NCI-H2227 treated with DMSO at 0.1 percent for 48 hours (cell line): ENCODE results near the gene MOSMO.
"Not testable (repeated sequence)": the region's sequence is repeated elsewhere in the genome, so short reads cannot be mapped to it uniquely, and the experiment has no call there.

Experiments
- DNase-seq: peaks from one replicate; lab custom pipeline; 2025; lab: John Stamatoyannopoulos, UW

The MOSMO gene

GRCh38 chr16:22093331-22093730 is 85.4 kb downstream of the MOSMO start:
- DNase-seq: no peak

- no peak for DNase-seq
Measured at GRCh38 chr16:22093996-22094395, 86.1 kb downstream of the MOSMO start.

- peak; percentile 55 for DNase-seq
Measured at GRCh38 chr16:22098405-22099255, 90.7 kb downstream of the MOSMO start.

- no peak for DNase-seq
Measured at GRCh38 chr16:22099256-22099975, 91.5 kb downstream of the MOSMO start.

DNA sequence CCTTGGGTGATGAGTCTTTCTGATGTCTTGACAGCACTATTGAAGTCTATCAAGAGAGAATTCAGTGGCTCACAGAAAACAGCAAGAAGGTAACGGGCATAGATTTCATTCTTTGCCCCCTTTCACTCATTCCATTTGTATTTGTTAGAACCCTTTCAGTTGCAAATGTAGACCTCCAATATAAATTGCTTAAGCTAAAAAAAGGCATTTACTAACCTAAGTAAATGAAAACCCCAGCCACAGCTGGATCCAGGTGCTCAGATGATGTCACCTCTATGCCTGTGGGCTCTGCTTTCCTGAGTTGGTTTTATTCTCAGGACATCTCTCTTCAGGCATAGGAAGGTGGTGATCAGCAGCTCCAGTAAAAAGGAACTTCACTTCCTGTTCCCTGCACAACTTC is 95.5 kb downstream of the MOSMO start:
- no peak for DNase-seq

DNA sequence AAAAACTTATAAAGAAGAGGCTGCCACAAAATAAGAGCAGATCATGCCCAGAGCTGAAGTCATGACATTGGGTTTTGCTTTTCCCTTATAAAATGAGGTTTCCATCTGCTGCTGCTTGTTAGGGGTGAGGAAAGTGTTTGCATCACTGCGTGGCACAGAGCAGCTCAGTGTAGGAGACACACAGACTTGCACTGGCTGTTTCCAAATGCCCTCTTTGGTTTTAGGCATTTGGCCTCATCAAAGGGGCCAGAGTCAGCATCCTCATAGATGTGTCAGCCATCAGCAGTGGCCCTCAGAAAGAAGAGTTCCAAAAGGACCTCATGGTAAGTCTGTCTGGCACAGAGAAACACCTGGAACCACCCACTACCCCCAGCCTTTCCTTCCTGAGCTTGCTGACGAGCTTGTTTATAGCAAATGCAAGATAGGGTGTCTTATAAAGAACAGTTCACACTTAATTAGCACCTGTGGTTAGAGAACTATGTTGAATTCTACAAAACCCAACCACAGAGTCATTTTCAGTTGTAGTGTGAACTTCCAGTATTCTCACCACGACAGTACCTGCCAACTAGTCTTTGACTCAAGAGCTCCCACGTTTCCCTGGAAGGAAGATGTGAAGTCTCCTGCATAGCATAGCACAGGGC is 101.5 kb downstream of the MOSMO start:
- DNase-seq: no peak

DNA sequence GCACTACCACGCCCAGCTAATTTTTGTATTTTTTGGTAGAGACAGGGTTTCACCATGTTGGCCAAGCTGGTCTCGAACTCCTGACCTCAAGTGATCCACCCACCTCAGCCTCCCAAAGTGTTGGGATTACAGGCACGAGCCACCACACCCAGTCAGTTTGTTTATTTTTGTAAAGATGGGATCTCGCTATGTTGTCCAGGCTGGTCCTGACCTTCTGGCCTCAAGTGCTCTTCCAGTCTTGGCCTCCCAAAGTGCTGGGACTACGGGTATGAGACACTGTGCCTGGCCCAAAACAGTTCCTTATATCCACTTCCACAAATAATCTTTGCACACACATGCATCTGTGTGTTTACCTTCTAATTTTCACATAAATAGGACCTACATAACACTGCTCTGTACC is 103.7 kb downstream of the MOSMO start:
- DNase-seq: not testable (repeated sequence)

DNA sequence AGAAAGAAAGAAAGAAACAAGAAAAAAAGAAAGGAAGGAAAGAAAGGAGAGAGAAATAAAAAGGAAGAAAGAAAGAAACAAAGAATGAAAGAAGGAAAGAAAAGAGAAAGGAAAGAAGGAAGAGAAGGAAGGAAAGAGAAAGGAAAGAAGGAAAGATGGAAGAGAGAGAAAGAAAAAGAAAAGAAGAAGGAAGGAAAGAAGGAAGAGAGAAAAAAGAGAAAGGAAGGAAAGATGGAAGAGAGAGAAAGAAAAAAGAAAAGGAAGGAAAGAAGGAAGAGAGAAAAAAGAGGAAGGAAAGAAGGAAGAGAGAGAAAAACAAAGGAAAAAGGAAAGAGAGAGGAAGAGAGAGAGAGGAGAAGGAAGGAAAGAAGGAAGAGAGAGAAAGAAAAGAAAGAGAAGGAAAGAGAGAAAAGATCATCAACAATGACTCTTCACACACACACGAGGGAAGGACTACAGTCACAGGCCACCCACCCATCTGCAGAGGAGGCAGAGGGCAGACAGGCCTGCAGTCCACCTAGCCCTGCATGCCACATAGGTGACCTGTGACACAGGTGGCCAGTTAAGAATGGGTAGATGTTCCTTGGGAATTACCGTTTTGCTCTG is 108.3 kb downstream of the MOSMO start:
- no peak for DNase-seq

DNA sequence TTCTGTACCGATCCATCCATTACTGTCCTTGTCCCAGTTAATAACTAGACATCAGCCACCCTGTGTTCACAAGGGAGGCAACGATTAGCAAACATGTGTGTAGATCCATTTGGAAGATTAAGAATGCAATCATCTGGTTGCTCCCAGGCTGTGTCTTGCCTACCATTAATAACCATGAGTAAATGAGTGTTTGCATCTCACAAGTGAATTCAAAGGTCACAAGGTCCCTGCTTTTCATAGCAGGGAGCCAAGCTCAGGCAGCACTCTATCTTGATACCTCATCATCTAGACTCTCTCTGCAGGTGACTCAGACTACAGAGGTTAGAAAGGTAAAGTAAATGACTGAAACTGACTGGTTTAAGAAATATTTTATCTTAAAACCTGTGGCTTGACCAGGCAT is 109.7 kb downstream of the MOSMO start:
- DNase-seq: peak; percentile 83

DNA sequence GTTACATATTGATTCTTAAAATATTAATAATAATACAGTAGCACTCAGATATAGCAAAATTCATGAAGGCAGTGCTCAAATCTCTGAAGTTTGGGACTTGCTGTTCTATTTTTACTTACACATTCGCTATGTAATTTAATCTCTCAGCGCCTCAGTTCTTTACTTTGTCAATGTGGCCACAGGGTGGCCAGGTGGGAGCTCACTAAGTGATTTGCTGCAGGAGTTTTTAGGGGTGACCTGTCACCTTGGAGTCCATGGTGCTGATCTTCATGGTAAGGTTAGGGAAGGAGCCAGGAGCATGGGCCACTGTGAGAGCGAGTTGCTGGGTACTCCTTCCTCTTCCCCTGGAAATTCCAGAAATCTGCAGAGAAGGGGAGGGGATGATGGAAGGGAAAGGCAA is 112.5 kb downstream of the MOSMO start:
- DNase-seq: no peak

DNA sequence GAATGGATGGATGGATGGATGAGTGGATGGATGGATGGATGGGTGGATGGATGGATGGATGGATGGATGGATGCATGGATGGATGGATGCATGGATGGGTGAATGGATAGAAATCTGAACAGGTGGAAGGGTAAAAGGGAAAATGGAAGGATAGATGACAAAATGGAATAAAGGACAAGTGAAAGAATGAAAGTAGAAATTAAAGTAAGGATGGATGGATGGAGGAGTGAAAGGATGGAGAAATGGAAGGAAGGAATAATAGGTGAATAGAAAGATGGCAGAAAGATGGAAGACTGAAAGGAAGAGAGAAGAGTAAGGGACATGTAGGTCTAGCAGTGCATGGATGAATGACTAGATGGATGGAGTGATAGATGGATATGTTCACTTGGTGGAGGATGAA is 114.3 kb downstream of the MOSMO start:
- no peak for DNase-seq

DNA sequence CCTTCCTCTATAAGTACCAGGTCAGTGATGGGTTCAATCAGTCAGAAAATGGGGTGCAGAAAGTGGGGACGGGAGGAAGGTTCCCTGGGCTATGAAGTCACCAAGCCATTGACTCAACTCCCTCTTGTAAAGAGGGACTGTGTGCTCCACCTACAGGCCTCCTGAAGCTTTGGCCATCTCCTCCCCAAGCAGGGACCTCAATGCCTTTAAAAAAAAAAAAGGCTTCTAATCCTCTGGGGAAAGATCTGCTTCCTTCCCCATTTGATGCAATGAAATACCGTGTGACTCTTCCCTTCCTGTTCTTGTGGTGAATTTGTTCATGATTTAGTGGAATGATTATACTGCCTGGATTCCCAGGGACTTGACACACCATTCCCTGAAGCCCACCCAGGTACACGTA is 115.2 kb downstream of the MOSMO start:
- DNase-seq: no peak

DNA sequence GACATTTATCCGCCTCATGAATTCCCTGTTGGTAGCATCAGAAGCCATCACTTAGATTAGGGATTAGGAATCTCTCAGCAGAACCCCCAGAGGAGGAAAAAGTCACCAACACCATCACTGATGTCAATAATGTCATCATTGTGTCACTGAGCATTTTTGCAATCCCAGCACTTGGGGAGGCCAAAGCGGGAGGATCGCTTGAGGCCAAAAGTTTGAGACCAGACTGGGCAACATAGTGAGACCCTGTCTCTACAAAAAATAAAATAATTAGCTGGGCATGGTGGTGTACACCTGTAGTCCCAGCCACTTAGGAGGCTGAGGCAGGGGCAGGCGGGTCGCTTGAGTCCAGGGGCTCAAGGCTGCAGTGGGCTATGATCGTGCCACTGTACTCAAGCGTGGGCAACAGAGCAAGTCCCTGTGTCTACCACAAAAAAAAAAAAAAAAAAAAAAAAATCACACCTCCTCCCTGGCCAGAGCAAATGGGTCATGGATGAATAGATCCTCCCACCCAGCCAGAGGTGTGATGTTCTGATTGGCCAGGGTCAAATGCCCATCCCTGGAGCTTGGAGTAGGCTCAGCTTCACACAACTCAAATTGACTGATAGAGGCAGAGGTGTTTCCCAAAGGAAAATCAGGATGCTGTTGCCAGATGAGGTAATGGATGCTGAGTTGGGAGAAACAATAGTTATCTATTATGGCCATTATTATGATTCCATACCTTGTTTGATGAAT is 116.0 kb downstream of the MOSMO start:
- no peak for DNase-seq

DNA sequence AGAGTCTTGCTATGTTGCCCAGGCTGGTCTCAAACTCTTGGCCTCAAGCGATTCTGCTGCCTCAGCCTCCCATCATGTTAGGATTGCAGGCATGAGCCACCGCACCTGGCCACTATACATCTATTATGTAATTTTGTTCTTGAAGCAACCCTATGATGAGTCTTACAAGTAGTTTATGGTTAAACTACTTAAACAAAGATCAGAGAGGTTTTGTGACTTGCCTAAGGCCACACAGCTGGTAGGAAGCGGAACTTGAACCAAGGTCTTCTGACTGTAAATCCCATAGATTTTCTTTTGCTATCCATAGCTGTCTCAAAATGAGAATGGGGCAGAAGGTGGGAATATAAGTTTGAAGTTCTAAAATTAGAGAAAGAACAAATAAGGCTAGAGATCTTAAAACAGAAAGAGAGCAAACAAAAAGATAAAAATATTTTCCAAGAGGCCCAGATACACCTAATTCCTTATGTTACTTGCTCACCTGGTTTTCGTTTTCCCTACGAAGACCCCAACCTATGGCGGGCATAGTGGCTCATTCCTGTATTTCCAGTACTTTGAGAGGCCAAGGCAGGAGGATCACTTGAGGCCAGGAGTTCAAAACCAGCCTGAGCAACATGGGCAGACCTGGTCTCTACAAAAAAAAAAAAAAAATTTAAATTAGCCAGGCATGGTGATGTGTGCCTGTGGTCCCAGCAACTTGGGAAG is 116.8 kb downstream of the MOSMO start:
- DNase-seq: no peak

GRCh38 chr16:22126037-22126558 is 118.2 kb downstream of the MOSMO start:
- no peak for DNase-seq

DNA sequence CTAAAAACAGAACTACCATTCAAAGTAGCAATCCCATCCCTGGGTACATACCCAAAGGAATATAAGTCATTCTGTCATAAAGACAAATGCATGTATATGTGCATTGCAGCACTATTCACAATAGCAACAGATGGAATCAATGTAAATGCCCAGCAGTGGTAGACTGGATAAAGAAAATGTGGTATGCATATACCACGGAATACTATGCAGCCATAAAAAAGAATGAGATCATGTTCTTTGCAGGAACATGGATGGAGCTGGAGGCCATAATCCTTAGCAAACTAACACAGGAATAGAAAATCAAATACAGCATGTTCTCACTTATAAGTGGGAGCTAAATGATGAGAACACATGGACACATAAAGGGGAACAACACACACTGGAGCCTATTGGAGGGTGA is 120.6 kb downstream of the MOSMO start:
- not testable (repeated sequence) for DNase-seq

- DNase-seq: no peak
Measured at GRCh38 chr16:22130528-22130927, 122.6 kb downstream of the MOSMO start.

DNA sequence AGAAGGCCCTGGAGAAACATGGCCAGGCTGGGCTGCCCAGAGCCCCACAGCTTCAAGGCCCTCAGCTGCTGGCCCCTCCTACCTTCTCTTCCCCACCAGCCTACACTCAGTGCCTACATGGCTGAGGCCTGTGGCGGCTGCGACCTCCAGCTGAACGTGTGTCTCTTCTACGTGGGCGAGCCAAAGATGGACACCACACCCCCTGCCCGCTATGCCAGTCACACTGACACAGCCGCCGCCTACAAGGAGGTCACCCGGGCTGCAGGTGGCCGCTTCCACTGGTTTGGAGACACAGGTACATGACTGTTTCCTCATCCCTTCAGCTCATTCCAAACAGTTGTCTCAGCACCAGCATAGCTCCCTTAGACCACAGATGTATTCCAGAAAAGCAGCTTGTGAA is 124.9 kb downstream of the MOSMO start:
- no peak for DNase-seq
